MG63 (cell line): ENCODE results near the gene ANKRD37. TPM values are rescaled to one million over a fixed set of nuclear protein-coding genes. Genes with fewer than 3 reads are reported as not detected.
A peak's percentile ranks its signal among the peaks of the same experiment; 100 is the strongest.

Experiments
- DNase-seq: peaks from one replicate; pipeline ENCODE4 v3.0.0-alpha.2; 2020
- H3K27me3 ChIP-seq: fragments of 250-450 bp; sonication (Bioruptor Pico); 2 replicates; pipeline ENCODE4 v1.5.1; 2020; ENCODE audit warnings: mild to moderate bottlenecking, moderate library complexity
- H3K36me3 ChIP-seq: fragments of 250-450 bp; sonication (Bioruptor Pico); 2 replicates; pipeline ENCODE4 v1.5.1; 2020; ENCODE audit warnings: mild to moderate bottlenecking, moderate library complexity
- H3K4me3 ChIP-seq: fragments of 250-450 bp; sonication (Bioruptor Pico); 2 replicates; pipeline ENCODE4 v1.5.1; 2020; ENCODE audit warnings: mild to moderate bottlenecking, moderate library complexity
- H3K9me3 ChIP-seq: fragments of 250-450 bp; sonication (Bioruptor Pico); 2 replicates; pipeline ENCODE4 v1.5.1; 2020; ENCODE audit warnings: mild to moderate bottlenecking, moderate library complexity
- total RNA-seq: library from RNA; depleted of rRNA; stranded (reverse); fragments of >200 nt; shearing (Covaris generic); gene quantifications from 2 replicates; pipeline ENCODE4 v1.2.3, GENCODE V29; 2014; ENCODE audit warnings: low replicate concordance

ANKRD37 gene
- total RNA-seq, 1 experiment from 2014 or later, result 1.7 TPM

DNA sequence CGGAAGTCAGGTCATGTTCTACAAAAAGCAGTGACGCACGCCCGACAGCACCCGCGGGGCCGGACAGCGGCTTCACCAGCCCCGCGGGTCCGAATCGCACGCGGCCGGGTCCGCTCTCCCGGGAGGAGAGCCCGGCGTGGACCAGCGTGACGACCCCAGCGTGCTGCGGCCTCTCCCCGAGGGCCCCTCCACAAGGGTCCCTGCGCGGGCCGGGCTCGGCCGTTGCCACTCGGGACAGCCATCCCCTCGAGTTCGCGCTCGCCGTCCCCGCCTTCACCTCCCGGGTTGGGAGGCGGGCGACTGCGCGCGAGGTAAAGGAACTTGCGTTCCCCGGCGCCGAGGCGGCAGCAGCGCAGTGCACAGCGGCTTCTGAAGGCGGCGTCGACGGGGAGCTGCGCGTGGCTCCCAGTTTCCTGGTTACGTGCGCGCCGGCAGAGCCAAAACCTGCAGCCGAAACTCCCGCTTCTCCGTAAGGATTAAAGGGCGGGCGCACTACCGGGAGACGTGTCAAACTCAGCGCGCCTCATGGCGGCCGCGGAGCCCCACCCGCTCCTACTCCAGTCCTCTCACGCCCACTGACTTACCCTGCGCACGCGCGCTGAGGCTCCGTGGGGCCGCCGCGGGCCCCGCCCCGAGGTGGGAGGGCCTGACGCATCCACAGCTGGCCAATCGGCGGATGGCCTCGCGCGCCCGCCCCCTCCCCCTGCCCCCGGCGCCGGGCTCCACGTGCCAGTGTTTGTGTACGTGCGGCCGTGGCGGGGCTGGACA lies 501 bp upstream of the ANKRD37 start:
- Histone ChIP-seq H3K9me3 (no peaks in the 10 kb centered on the region), H3K27me3 (no peaks in the 10 kb centered on the region), H3K4me3 (peak overlapping the region; percentile 68), H3K36me3 (no peaks in the 10 kb centered on the region; the same call in 1 of the 2 replicates)
- peak; percentile 93 for DNase-seq

DNA sequence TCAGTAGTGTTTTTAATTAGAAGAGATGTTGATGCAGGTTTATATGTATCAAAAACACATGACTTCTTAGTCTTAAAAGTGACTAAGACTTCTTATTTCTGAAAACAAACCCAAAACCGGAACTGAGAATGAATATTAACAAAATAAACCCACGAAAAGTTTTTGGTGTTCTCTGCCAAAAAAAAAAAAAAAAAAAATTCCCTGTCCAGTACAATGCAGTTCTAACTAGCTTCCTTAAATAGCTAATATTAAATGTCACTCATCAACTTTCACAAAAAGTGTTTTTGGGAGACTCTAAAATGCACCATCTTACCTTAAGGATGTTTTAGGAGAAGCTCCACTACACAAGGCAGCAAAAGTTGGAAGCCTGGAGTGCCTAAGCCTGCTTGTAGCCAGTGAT lies 2.0 kb downstream of the ANKRD37 start:
- Histone ChIP-seq H3K9me3 (no peaks in the 10 kb centered on the region), H3K36me3 (no peaks in the 10 kb centered on the region; the same call in 1 of the 2 replicates), H3K27me3 (no peaks in the 10 kb centered on the region), H3K4me3 (no peak overlapping the region)
- DNase-seq, result no peak

DNA sequence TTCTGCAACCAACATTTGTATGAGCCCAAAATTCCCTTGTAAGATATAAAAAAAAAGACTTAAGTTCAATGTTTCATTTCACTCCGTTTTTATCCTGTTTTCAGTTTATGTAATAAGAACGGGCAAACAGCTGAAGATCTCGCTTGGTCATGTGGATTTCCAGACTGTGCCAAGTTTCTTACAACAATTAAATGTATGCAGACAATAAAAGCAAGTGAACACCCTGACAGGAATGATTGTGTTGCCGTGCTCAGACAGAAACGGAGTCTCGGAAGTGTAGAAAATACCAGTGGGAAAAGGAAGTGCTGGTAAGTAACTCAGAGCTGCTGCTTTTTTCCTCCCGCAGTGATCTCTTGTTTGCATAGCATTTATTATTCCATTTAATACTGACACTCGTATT lies 2.8 kb downstream of the ANKRD37 start:
- no peak for DNase-seq
- H3K9me3 ChIP-seq, result no peaks in the 10 kb centered on the region
- no peak overlapping the region for H3K4me3 ChIP-seq
- H3K27me3 ChIP-seq, result no peaks in the 10 kb centered on the region
- H3K36me3 ChIP-seq, result no peaks in the 10 kb centered on the region; the same call in 1 of the 2 replicates

DNA sequence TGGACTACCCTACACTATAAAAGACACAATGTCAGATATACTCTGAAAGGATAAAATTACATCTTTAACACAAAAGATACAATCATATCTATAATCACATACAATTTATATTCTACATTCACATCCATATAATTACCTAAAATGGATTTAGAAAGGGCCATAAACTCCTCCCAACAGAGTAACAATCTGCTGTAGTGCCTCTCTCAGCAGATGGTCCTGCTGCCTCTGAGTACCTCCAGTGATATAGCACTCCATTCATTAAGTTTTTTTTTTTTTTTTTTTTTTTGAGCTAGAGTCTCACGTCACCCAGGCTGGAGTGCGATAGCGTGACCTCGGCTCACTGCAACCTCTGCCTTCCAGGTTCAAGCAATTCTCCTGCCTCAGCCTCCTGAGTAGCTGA lies 7.4 kb downstream of the ANKRD37 start:
- no peaks in the 10 kb centered on the region; the same call in 1 of the 2 replicates for H3K36me3 ChIP-seq
- DNase-seq, result no peak

DNA sequence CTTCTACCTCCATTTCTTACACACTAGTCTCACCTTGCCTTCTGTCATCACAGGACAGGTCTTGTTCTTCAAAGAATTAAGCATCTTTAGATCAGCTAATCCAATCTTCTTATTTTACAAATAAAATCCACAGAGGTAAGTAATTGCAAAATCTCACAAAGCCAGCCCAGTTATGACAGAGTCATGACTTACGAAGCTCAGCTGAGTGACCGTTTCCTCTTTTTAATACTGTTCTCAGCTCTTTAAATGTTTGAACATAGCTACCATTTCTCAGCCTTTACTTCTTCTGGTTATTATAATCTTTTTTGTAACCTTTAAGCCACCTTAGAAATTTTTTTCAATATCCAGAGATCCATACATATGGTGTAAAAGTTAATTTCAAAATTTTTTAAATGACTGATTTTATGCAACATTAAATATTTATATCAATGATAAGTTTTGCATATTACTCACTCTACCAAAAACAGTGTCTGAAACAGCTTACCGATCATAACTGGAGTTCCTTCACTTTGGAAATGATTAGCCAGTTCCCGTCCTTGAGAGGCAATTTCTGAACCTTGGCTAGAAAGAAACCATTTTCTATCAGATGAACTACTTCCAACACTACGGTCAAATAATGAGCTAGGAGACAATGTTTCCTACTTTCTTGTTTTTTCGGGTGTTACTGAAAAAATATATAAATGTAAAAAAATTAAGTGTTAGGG lies 8.8 kb downstream of the ANKRD37 start:
- H3K4me3 ChIP-seq, result no peak overlapping the region
- no peaks in the 10 kb centered on the region for H3K9me3 ChIP-seq
- no peak for DNase-seq
- H3K36me3 ChIP-seq, result no peaks in the 10 kb centered on the region; the same call in 1 of the 2 replicates
- H3K27me3 ChIP-seq, result no peaks in the 10 kb centered on the region

More for the DNA sequence above, 7.4 kb downstream of the ANKRD37 start:
- no peaks in the 10 kb centered on the region for H3K9me3 ChIP-seq
- no peak overlapping the region for H3K4me3 ChIP-seq
- no peaks in the 10 kb centered on the region for H3K27me3 ChIP-seq

DNA sequence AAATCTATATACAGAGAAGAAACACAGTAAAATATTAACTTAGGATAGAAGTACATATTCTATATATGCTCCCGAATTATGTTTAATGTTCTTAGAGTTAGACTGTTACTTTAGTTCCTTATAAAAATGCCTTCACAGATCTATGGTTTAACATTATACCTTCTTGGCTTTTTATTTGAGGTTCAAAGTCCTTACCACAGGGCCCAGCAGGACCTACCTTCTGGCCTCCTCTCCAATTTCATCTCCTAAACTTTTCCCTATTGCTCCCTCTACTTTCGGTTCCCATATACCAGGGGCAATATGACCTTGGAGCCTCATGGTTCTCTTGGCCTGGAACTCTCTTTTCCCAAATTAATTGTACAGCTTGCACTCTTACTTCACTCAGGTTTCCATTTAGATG lies 11.8 kb downstream of the ANKRD37 start:
- no peak for DNase-seq
- Histone ChIP-seq H3K27me3 (no peaks in the 10 kb centered on the region), H3K4me3 (no peak overlapping the region), H3K9me3 (no peaks in the 10 kb centered on the region), H3K36me3 (no peaks in the 10 kb centered on the region)

DNA sequence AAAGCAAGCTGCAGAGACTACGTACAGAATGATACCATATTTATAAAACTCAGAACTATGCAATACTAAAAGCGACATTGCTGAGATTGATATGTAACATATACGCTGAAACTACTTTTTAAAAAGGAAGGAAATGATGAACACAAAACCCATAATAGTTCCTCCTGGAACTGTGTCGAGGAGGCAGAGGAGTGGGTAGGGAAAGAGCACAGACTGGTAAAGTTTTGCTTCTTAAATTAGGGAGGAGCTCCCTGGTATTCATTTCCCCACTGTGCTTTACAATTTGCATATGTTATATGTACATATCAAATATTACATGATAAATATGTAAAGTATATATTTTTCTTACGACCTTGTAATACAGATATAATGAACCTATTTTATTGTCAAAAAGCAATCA lies 15.2 kb downstream of the ANKRD37 start:
- H3K36me3 ChIP-seq, result no peaks in the 10 kb centered on the region; the same call in 1 of the 2 replicates
- no peaks in the 10 kb centered on the region for H3K27me3 ChIP-seq
- no peaks in the 10 kb centered on the region for H3K9me3 ChIP-seq
- H3K4me3 ChIP-seq, result no peak overlapping the region
- no peak for DNase-seq

DNA sequence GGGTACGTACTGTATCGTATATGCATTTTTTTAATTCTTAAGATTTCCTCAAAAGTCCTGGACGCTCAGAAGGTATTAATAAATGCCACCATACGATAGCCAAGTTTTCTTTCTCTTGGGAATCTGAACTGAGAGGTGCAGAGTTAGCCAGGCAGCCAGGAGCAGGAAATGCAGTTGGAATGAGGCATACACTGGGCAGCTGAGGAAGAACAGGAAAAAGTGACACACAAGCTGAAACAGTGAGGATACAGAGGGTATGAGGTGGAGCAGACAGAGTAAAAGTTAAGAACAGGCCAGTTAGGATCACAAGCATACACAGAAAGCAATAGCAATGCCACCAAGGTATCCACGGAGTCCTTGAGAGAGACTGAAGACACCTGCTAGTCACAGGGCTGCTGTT lies 15.8 kb downstream of the ANKRD37 start:
- no peak for DNase-seq
- Histone ChIP-seq H3K4me3 (no peak overlapping the region), H3K9me3 (no peaks in the 10 kb centered on the region), H3K27me3 (no peaks in the 10 kb centered on the region), H3K36me3 (no peaks in the 10 kb centered on the region; the same call in 1 of the 2 replicates)

DNA sequence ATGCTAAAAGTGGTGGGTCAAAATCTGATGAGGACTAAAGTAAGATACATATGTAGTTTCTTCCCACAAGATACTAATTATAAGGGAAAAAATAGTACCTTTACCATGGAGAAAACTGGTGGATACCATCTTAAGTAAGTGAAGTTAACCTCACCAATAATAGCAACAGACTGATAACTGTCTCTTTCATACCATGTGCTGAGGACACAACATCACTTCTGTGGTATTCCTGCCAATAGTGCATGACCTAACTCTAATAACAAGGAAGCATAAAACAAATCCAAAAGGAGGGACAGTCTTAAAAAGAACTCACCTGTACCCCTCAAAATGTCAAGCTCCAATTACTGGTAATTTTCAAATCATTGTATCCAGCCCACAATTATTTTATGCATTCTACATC lies 20.3 kb downstream of the ANKRD37 start:
- H3K4me3 ChIP-seq, result no peak overlapping the region
- H3K36me3 ChIP-seq, result no peaks in the 10 kb centered on the region; the same call in none of the 2 replicates
- H3K9me3 ChIP-seq, result no peaks in the 10 kb centered on the region
- DNase-seq, result no peak
- no peaks in the 10 kb centered on the region for H3K27me3 ChIP-seq

DNA sequence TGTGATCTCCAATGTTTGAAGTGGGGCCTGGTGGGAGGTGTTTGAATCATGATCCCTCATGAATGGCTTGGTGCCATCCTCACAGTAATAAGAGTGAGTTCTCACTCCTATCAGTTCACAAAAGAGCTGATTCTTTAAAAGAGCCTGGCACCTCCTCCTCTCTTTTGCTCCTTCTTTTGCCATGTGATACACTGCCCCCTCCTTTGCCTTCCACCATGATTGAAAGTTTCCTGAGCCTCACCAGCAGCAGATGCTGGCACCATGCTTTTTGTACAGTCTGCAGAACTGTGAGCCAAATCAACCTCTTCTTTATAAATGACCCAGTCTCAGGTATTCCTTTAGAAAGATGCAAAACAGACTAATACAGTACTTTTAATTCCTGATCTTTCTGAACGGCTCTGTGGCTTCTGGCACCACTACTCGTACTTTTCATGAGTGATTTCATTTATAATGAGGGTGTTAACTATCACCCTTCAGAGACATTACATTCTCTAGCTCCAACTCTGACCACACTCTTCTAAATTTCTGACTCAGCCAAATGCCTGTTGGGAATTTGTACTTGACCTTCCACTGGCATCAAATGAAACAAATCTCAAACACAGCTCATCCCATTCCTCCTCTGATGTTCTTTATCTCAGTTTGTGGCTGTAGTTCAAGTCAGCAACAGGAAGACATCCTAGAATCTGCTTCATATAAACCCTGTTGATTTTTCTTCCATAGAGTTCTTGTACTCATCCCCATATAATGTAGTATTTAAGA lies 24.9 kb downstream of the ANKRD37 start:
- no peaks in the 10 kb centered on the region for H3K9me3 ChIP-seq
- no peak overlapping the region for H3K4me3 ChIP-seq
- H3K27me3 ChIP-seq, result no peaks in the 10 kb centered on the region
- no peaks in the 10 kb centered on the region; the same call in 1 of the 2 replicates for H3K36me3 ChIP-seq
- no peak for DNase-seq

DNA sequence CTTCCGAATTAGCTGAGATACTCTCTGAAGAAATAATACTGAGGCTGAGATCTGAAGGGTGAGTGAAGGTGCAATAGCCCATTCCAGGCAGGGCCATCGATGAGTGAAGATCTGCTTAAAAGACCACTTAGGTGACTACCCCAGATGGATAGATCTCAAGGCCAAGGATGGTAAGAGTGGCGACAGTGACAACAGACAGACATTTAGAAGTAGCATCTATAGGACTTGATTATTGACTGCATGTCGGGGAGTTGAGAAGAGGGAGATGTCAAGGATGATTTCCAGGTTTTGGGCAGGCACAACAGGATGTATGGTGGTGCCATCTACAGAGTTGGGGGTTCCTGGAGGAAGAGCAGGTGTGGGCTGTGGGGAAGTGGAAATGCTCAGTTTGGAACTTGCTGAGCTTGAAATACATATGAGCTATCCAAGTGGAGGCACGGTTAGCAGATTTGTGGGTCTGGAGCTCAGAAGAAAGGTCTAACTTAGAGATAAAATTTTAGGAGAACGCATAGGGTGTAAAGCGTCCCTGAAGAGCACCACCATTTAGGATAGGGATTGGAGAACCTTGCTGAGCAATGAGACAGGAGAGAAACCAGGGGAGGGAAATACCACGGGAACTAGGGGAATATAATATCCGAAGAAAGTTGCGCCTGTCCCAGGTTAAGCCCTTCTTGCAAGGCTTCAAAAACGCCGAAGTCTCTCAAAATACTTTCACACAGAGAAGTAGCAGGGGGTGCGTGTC lies 28.4 kb downstream of the ANKRD37 start:
- DNase-seq, result no peak
- no peaks in the 10 kb centered on the region for H3K9me3 ChIP-seq
- H3K27me3 ChIP-seq, result no peaks in the 10 kb centered on the region
- no peaks in the 10 kb centered on the region for H3K36me3 ChIP-seq
- H3K4me3 ChIP-seq, result peak overlapping the region; percentile 69

DNA sequence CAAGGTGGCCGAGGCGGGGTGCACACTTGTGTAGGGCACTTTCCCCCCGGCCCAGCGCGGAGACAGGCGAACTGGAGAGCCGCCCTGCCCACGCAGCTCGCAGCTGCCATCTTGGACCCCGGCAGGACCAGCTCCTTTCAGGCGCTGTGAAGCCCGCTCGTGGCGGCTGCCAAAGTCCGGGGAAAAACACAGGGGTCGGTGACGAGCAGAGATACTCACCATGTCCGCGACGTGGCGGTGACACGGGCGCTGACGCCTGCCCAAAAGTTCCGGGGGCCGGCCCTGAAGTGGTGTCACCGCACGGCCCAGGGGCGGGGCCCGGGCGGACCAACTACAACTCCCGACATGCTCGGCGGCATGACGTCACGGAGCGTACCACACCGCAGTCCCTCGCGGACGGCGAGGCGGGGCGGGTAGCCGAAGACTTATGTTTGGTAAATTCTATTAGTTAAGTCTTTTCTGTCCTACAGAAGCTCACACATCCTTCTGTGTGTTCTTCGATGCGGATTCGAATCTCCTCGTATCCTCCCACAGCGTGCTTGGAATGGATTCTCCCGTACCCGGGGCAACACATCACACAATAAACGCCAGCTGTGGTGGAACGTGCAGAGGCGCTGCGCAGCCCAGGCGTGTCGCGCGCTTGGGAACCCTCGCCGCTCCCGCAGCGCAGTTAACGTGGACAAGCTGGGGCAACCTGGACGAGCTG lies 29.2 kb downstream of the ANKRD37 start, which contains the start of gene UFSP2:
UFSP2 (minus strand) TSS at position 318 of the 706 bp plus-strand sequence; CDS start at position 222, 96 bp downstream.
- peak; percentile 73 for DNase-seq
- Histone ChIP-seq H3K4me3 (peak within 1 kb of the TSS; percentile 69), H3K27me3 (no peaks in the 10 kb centered on the region)

DNA sequence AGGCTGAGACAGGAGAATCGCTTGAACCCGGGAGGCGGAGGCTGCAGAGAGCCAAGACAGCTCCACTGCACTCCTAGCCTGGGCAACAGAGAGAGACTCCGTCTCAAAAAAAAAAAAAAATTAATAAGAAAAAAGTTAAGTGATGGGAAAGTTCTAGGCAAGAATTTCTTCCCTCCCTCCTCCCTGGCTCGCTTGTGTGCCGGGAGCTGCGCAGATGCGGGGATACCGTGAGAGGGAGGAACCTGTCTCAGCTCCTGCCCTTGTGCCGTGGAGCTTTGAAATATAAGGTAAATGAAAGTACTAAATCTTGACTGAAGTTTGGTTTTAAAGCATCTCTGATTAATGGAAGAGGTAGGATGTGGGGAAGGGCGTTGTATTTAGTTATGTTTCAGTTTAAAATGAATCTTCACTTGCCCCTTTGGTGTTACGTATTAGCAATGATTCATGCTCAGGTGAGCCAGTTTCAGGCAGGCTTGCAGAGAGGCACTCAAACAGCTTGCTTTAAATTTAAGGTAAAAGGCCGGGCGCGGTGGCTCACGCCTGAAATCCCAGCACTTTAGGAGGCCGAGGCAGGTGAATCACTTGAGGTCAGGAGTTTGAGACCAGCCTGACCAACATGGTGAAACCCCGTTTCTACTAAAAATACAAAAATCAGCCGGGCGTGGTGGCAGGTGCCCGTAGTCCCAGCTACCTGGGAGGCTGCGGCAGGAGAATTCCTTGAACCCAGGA lies 30.5 kb downstream of the ANKRD37 start:
- no peaks in the 10 kb centered on the region for H3K36me3 ChIP-seq
- H3K9me3 ChIP-seq, result no peaks in the 10 kb centered on the region
- H3K27me3 ChIP-seq, result no peaks in the 10 kb centered on the region
- no peak overlapping the region for H3K4me3 ChIP-seq
- DNase-seq, result no peak

More for the DNA sequence above, 29.2 kb downstream of the ANKRD37 start, which contains the start of gene UFSP2:
- H3K36me3 ChIP-seq, result no peaks in the 10 kb centered on the region
- H3K9me3 ChIP-seq, result no peaks in the 10 kb centered on the region

DNA sequence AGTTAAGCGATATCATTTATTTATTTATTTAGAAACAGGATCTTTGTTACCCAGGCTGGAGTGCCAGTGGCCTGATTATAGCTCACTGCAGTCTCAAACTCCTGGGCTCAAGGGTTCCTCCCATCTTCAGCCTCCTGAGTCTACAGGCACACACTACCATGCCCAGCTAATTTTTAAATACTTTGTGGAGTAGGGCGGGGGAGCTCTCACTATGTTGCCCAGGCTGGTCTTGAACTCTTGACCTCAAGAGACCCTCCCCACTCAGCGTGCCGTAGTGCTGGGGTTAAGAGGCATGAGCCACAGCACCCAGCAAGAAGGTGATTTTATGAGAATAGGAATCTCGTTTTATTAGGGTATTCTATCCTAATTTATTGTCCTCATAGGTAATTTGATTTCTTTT lies 33.0 kb downstream of the ANKRD37 start:
- no peak for DNase-seq
- H3K9me3 ChIP-seq, result no peaks in the 10 kb centered on the region
- H3K4me3 ChIP-seq, result no peak overlapping the region
- H3K27me3 ChIP-seq, result no peaks in the 10 kb centered on the region
- no peaks in the 10 kb centered on the region for H3K36me3 ChIP-seq

DNA sequence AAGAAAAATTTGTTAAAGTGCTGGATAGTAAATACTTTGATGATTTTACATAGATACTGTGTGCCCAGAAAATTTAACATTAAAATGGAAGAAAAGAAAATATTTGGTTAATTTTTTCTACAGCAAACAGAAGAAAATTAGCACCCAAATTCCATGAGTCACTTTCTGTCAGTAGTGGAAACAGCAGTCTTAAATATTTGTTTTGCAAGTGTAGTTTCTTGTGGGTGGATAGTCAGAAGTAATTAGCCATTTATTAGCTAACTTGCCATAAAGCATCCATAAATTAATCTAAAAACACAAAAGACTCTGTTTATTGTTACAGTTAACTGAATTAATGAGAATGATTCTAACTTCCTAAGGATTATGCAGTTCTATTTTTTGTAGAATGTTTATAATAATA lies 38.8 kb downstream of the ANKRD37 start:
- H3K4me3 ChIP-seq, result no peak overlapping the region
- peaks cover 6% of the 10 kb centered on the region; the same call in 1 of the 2 replicates for H3K27me3 ChIP-seq
- DNase-seq, result no peak
- no peaks in the 10 kb centered on the region for H3K9me3 ChIP-seq
- no peaks in the 10 kb centered on the region for H3K36me3 ChIP-seq
